ENCODE results near the gene CEACAM3. TPM values are rescaled to one million over a fixed set of nuclear protein-coding genes. Genes with fewer than 3 reads are reported as not detected.

CEACAM3 gene
- total and polyA plus RNA-seq, 9 of the 15 experiments (the other 6 are each of a cell fraction or from before 2014, with no cell fraction given), result not detected

DNA sequence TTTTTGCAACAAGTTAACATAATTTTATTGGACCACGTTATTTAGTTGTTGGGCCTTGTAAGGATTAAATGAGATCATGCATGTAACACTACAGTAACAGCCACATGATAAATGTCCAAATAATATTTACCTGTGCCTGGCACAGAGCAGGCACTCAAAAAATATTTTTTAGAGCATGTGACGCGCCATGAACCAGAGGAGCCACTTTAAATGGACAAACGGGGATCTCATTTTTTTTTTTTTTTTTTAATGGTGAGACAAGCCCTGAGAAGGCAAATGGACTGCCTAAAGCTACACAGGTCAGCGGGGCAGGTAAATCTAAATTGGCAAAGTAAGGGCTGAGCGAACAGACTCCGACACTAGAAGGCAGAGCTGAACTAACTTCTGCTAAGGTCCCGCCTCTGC is 62.8 kb downstream of the CEACAM3 start (continued):
- no peak for TF ChIP-seq CREM (IDR thresholded peaks at IDR 0.05; ENCODE audit: low read depth)

DNA sequence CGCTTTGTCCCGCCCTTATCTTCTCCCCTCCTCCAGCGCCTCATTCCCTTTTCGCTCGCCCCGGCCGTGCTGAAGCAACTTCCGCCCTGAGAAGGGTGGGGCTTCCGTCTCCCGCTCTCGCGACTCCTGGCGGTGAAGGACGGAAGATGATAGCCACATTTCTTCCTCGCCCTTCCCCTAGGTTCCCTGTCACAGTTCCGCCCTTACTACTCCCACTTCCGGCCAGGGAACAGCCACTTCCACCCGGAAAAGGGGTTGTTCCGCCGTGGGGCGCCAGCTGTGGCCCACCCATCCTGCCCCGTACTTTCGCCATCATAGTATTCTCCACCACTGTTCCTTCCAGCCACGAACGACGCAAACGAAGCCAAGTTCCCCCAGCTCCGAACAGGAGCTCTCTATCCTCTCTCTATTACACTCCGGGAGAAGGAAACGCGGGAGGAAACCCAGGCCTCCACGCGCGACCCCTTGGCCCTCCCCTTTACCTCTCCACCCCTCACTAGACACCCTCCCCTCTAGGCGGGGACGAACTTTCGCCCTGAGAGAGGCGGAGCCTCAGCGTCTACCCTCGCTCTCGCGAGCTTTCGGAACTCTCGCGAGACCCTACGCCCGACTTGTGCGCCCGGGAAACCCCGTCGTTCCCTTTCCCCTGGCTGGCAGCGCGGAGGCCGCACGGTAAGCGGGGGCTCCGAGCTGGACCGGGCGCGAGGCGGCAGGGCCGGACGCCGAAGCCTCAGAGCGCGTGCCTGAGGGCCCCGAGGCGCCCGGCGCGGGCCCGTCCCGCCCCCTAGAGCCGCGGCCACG is 63.4 kb downstream of the CEACAM3 start, which contains the start of gene RPS19:
RPS19 (plus strand) TSS at position 638 of the 801 bp plus-strand sequence. CDS start 520 bp downstream, outside the sequence.
- under 1% methylated on average over 70 of the region's 76 CpGs for WGBS (ENCODE audit: insufficient coverage, low coverage, missing lambda C conversion rate)
- intact Hi-C loops (cut with micrococcal nuclease), result loop anchor here (2.0 kb wide), 1 partner anchor 17 kb away; no protein-coding TSS in a partner anchor
- H3K4me1 ChIP-seq (replicated peaks in 1 of 2; ENCODE audit: control insufficient read depth in 2 of 2, insufficient read depth in 2 of 2, low read length in 2 of 2), result peaks cover 25 to 30% of the 10 kb centered on the region in 2 experiments
- peak within 1 kb of the TSS; percentile 99 for H3K27ac ChIP-seq (ENCODE audit: extremely low read depth, low read depth, low read length)
- H2AFZ ChIP-seq (ENCODE audit: low read depth, low read length), result peak within 1 kb of the TSS; percentile 97
- peak; percentile 93 to 99 (median 95) for DNase-seq (ENCODE audit: extremely low read depth in 1 of 4, low spot score in 3 of 4)
- H3K4me2 ChIP-seq (ENCODE audit: insufficient read depth, low read length), result peak within 1 kb of the TSS; percentile 95
- peak; percentile 93 for ATAC-seq
- H3K9me1 ChIP-seq (ENCODE audit: control insufficient read depth, insufficient read depth, low read length), result peaks cover 5% of the 10 kb centered on the region
- in situ Hi-C loops (cut with MboI), result no loop called here
- ChIA-PET POLR2A (interaction anchor here (0.6 to 3.1 kb wide), 25 partner anchors 8 to 382 kb away, joined by 3 to 54 read pairs (median 4); partner anchors contain the start of genes DMRTC2, LYPD4 and RABAC1), CTCF (ENCODE audit: low intra/inter-chr PET ratio) (interaction anchor here (1.1 to 1.7 kb wide), 2 partner anchors 98 to 164 kb away, joined by 3 to 10 read pairs; partner anchors contain the start of gene RABAC1)
- no peaks in the 10 kb centered on the region for H3K9me3 ChIP-seq (replicated peaks; ENCODE audit: control insufficient read depth, insufficient read depth, low read depth, low read length)
- H3K36me3 ChIP-seq (ENCODE audit: control insufficient read depth, insufficient read depth, low read length), result peaks cover 44% of the 10 kb centered on the region
- peak within 1 kb of the TSS; percentile 93 for H3K4me3 ChIP-seq
- no peaks in the 10 kb centered on the region for H3K27me3 ChIP-seq (ENCODE audit: control insufficient read depth in 2 of 2, insufficient read depth in 2 of 2, low read length in 2 of 2)
- peaks cover 27% of the 10 kb centered on the region for H4K20me1 ChIP-seq (replicated peaks; ENCODE audit: control insufficient read depth, insufficient read depth, low read length)
- H3K79me2 ChIP-seq (ENCODE audit: control insufficient read depth, insufficient read depth, low read length), result peaks cover 50% of the 10 kb centered on the region
- peak within 1 kb of the TSS; percentile 97 to 100 for H3K9ac ChIP-seq (ENCODE audit: insufficient read depth in 1 of 2, low read depth in 2 of 2, low read length in 2 of 2)
- FAIRE-seq, result peak; percentile 98
- TSS peak; percentile 84 for BruUV-seq (replicated peaks)
- TF ChIP-seq, protein P1, sequence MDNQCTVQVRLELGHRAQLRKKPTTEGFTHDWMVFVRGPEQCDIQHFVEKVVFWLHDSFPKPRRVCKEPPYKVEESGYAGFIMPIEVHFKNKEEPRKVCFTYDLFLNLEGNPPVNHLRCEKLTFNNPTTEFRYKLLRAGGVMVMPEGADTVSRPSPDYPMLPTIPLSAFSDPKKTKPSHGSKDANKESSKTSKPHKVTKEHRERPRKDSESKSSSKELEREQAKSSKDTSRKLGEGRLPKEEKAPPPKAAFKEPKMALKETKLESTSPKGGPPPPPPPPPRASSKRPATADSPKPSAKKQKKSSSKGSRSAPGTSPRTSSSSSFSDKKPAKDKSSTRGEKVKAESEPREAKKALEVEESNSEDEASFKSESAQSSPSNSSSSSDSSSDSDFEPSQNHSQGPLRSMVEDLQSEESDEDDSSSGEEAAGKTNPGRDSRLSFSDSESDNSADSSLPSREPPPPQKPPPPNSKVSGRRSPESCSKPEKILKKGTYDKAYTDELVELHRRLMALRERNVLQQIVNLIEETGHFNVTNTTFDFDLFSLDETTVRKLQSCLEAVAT (IDR thresholded peaks at IDR 0.05), result peak in 1 of 2 experiments; percentile 44; a peak in 1 of 4 replicates
- TF ChIP-seq HDAC8 (tag; IDR thresholded peaks at IDR 0.05), result 0 out of 2 replicates have a peak, but pooled peaks have one; percentile 19
- no peak for TF ChIP-seq CSDE1 (IDR thresholded peaks at IDR 0.05)
- 0 out of 2 replicates have a peak, but pooled peaks have one; percentile 71 for TF ChIP-seq ZNF644 (tag; IDR thresholded peaks at IDR 0.05; ENCODE audit: low read depth)
- TF ChIP-seq MEIS2 (IDR thresholded peaks at IDR 0.05; ENCODE audit: partially characterized antibody), result peak; percentile 54
- peak; percentile 67; the same call in 1 of the 2 replicates for TF ChIP-seq LEF1 (IDR thresholded peaks at IDR 0.05)
- TF ChIP-seq CXXC5 (CRISPR knock-in tag; IDR thresholded peaks at IDR 0.05), result peak; percentile 98
- peak; percentile 94 for TF ChIP-seq PHF8 (IDR thresholded peaks at IDR 0.05; ENCODE audit: borderline replicate concordance, low read length)
- TF ChIP-seq TEAD4 (IDR thresholded peaks at IDR 0.05; ENCODE audit: low read length), result peak; percentile 13
- no peak for TF ChIP-seq TEAD4 (CRISPR knock-in tag; IDR thresholded peaks at IDR 0.05; ENCODE audit: borderline replicate concordance)
- peak; percentile 100 for TF ChIP-seq ELF2 (CRISPR knock-in tag; IDR thresholded peaks at IDR 0.05)
- TF ChIP-seq NONO (IDR thresholded peaks at IDR 0.05; ENCODE audit: low read depth in 2 of 2, low read length in 1 of 2), result peak; percentile 83 to 94; a peak in 3 of 4 replicates
- TF ChIP-seq, protein P2, sequence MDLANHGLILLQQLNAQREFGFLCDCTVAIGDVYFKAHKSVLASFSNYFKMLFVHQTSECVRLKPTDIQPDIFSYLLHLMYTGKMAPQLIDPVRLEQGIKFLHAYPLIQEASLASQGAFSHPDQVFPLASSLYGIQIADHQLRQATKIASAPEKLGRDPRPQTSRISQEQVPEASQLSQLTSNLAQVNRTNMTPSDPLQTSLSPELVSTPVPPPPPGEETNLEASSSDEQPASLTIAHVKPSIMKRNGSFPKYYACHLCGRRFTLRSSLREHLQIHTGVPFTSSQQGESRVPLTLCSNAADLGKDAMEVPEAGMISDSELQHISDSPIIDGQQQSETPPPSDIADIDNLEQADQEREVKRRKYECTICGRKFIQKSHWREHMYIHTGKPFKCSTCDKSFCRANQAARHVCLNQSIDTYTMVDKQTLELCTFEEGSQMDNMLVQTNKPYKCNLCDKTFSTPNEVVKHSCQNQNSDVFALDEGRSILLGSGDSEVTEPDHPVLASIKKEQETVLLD (IDR thresholded peaks at IDR 0.05), result peak; percentile 95
- TF ChIP-seq, protein P3, sequence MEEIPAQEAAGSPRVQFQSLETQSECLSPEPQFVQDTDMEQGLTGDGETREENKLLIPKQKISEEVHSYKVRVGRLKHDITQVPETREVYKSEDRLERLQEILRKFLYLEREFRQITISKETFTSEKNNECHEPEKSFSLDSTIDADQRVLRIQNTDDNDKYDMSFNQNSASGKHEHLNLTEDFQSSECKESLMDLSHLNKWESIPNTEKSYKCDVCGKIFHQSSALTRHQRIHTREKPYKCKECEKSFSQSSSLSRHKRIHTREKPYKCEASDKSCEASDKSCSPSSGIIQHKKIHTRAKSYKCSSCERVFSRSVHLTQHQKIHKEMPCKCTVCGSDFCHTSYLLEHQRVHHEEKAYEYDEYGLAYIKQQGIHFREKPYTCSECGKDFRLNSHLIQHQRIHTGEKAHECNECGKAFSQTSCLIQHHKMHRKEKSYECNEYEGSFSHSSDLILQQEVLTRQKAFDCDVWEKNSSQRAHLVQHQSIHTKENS (CRISPR knock-in tag; IDR thresholded peaks at IDR 0.05), result no peak

Data from K562 (cell line).